ENCODE data around the gene VPS4B.
"Not testable (repeated sequence)": the region's sequence is repeated elsewhere in the genome, so short reads cannot be mapped to it uniquely, and the experiment has no call there.

DNA sequence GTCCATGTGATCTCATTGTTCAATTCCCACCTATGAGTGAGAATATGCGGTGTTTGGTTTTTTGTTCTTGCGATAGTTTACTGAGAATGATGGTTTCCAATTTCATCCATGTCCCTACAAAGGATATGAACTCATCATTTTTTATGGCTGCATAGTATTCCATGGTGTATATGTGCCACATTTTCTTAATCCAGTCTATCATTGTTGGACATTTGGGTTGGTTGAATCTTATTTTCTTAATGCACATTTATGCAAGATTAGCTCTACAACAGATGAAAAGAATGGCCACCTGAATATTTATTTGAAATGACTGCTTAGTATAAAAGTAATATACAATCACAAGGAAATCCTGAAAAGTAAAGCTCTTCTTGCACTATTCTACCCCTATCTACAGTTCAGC is 58.9 kb downstream of the VPS4B start:
- TF ChIP-seq, protein P1, sequence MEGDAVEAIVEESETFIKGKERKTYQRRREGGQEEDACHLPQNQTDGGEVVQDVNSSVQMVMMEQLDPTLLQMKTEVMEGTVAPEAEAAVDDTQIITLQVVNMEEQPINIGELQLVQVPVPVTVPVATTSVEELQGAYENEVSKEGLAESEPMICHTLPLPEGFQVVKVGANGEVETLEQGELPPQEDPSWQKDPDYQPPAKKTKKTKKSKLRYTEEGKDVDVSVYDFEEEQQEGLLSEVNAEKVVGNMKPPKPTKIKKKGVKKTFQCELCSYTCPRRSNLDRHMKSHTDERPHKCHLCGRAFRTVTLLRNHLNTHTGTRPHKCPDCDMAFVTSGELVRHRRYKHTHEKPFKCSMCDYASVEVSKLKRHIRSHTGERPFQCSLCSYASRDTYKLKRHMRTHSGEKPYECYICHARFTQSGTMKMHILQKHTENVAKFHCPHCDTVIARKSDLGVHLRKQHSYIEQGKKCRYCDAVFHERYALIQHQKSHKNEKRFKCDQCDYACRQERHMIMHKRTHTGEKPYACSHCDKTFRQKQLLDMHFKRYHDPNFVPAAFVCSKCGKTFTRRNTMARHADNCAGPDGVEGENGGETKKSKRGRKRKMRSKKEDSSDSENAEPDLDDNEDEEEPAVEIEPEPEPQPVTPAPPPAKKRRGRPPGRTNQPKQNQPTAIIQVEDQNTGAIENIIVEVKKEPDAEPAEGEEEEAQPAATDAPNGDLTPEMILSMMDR (IDR thresholded peaks at IDR 0.05), result not testable (repeated sequence)
- not testable (repeated sequence) for TF ChIP-seq EZH2 (IDR thresholded peaks at IDR 0.05; ENCODE audit: borderline replicate concordance, insufficient read depth, low read depth, low read length, poor library complexity, severe bottlenecking)
